Left forelimb (tissue), 1 donor: Measurements from ENCODE around the gene IDE.
"Not testable (repeated sequence)": the region's sequence is repeated elsewhere in the genome, so short reads cannot be mapped to it uniquely, and the experiment has no call there.

Source experiments
- DNase-seq: peaks from one replicate; pipeline ENCODE4 v3.0.0-alpha.2; 2018; ENCODE audit warnings: low spot score

The IDE gene

DNA sequence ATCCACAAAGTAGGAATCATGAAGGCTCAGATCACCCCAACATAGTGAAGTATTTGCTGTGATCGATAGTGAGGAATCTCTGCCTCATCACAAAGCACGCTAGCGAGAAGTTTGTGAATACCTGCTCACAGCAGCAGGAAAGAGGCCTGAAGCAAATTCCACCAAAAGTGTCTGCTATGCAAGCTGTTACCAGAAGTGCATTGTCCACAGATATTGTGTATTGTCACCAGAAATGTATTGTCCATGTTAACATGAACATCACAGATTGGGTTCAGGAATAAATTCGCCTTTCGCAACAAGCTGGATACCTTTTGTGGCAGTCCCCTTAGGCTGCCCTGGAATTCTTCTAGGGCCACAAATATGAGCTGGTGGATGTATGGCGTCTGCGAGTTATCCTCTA is 155.0 kb downstream of the IDE start:
- no peak for DNase-seq

- DNase-seq: no peak
These were observed 155.7 kb downstream of the IDE start for GRCh38 chr10:92418221-92418620.

DNA sequence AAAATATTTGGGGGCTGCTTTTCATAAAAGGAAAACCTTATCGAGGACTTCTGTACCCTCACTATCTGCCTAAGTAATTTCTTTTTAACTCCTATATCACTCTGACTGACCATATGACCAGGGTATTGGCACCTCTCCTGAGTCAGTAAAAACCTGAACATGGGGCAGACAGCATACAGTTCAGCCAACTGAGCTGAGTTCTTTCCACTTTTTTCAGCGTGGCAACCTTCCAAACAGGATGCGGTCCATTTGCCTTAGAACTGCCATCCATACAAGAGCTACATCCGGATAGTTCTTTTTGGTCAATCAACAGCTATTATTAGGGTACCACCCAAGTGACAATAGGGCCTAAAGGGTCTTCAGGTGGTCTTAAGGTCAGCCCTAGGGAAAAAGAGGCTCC is 160.4 kb downstream of the IDE start:
- no peak for DNase-seq

DNA sequence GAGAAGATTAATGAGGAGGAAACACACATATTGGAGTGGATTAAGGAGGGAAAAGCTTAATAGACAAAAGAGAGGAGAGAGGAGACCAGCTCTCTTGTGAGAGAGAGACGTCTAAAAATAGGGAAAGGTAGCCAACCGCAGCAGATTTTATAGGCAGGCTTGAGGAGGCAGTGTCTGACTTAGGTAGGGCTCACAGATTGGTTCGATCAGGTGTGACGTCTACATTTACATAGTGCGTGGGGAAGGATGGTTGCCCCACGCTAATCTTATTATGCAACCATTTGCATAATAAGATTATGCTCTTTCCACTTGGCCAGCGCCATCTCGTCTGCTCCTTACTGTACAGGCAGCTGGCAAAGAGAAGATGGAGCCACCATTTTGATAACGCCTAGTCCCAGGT is 160.9 kb downstream of the IDE start:
- no peak for DNase-seq

GRCh38 chr10:92411406-92411805 is 162.5 kb downstream of the IDE start:
- DNase-seq: no peak

DNA sequence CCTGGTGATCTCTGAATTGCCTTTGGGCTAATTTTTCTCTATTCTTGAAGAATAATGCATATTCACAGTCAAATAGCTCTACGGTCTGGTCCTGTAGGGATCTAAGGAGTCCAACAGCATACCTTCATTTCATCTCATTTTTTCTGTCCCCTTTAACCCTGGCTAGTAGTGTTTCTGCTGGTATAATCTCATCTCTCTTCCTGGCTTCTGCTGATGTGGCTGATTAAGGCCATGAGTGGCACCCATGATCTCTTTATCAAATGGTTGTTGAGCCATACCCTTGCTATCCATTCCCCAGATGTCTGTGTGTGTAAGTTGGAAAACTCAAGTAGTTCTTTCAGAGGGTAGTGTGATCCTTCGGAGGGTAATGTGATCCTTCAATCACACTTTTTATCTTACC is 163.4 kb downstream of the IDE start:
- no peak for DNase-seq

- no peak for DNase-seq
These were observed 165.9 kb downstream of the IDE start for GRCh38 chr10:92408017-92408361.

DNA sequence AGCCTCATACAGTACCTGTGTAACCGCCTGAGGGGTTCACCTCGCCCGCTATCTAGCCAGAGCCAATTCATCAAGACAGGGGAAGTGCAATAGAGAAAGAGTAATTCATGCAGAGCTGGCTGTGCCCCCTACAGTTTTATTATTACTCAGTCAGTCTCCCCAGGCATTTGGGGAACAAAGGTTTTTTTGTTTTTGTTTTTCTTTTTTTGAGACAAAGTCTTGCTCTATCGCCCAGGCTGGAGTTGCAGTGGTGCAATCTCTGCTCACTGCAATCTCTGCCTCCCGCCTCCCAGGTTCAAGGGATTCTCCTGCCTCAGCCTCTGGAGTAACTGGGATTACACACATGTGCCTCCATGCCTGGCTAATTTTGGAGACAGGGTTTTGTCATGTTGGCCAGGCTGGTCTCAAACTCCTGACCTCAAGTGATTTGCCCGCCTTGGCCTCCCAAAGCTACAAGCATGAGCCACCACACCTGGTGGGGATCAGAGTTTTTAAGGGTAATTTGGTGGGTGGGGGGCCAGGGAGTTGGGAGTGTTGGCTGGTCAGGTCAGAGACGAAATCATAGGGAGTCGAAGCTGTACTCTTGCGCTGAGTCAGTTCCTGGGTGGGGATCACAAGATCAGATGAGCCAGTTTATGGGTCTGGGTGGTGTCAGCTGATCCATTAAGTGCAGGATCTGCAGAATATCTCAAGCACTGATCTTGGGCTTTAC is 166.4 kb downstream of the IDE start:
- DNase-seq: no peak

DNA sequence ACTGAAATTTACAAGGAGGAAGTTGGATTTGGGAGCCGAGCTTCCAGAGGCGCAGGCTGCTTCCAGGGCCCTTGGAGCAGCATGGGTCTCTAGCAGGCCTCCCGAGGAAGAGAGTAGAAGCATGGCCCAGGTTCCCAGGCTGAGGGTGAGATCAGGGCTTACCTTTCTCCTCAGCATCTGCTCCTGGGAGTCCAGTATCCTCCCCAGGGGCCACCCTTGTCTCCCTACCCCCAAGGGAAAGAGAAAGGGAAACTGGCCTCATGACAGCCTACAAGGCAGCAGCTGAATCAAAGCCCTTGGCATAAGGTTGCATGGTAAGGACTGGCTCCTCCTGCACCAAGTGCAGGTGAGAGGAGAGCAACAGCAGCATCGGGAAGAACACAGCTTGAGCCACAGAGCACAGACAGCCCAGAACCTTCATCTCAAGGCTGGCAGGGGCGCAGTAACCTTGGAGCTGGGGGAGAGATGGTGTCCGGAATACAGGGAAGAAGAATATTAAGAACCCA is 168.4 kb downstream of the IDE start:
- DNase-seq: no peak

GRCh38 chr10:92404612-92405418 is 169.1 kb downstream of the IDE start:
- DNase-seq: no peak

DNA sequence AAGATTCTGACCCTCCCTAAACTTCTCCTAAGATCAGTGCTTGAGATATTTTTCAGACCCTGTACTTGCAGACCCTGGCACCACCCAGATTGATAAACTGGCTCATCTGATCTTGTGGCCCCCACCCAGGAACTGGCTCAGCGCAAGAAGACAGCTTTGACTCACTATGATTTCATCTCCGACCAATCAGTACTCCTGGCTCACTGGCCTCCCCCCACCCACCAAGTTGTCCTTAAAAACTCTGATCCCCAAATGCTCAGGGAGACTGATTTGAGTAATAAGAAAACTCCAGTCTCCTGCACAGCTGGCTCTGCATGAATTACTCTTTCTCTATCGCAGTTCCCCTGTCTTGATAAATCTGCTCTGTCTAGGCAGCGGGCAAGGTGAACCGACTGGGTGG is 171.7 kb downstream of the IDE start:
- not testable (repeated sequence) for DNase-seq
